Inflammatory macrophage (primary cell): Measurements from ENCODE around the gene KCTD21.
"Not testable (repeated sequence)": the region's sequence is repeated elsewhere in the genome, so short reads cannot be mapped to it uniquely, and the experiment has no call there.

Experiments
- DNase-seq, 2 donors: peaks; one replicate each; pipeline ENCODE4 v3.0.0-alpha.2; 2020 to 2022
- total RNA-seq, 18 experiments: gene quantifications; one replicate each; lab custom pipeline; 2026; ENCODE audit warnings: mixed read lengths in 6 of 18, inconsistent platforms in 2 of 18; lab: John Stamatoyannopoulos, UW

Gene KCTD21
- 4.5 to 20.2 (median 10.3) reads per million in 18 experiments for total RNA-seq

GRCh38 chr11:78188286-78189173 lies at the start of gene KCTD21, which contains the start of gene USP35:
Gene KCTD21 (minus strand): TSS chr11:78188626. CDS start chr11:78174554, 14,072 bp downstream.
Gene USP35 (plus strand): TSS chr11:78188919. CDS start chr11:78196246, 7,327 bp downstream.
- peak; percentile 97 to 98 for DNase-seq

GRCh38 chr11:78237293-78238046 lies 49.0 kb upstream of the KCTD21 start:
- no peak for DNase-seq

- no peak for DNase-seq
Observed at GRCh38 chr11:78234006-78234405, 45.6 kb upstream of the KCTD21 start.

- DNase-seq = not testable (repeated sequence)
Observed at GRCh38 chr11:78233046-78233445, 44.6 kb upstream of the KCTD21 start.

GRCh38 chr11:78231962-78232501 lies 43.6 kb upstream of the KCTD21 start:
- no peak for DNase-seq

GRCh38 chr11:78230161-78230877 lies 41.9 kb upstream of the KCTD21 start:
- DNase-seq = no peak

- DNase-seq = no peak
Observed at GRCh38 chr11:78229106-78229505, 40.7 kb upstream of the KCTD21 start.

GRCh38 chr11:78228467-78228866 lies 40.0 kb upstream of the KCTD21 start:
- peak; percentile 56 to 66 for DNase-seq

GRCh38 chr11:78227921-78228320 lies 39.5 kb upstream of the KCTD21 start:
- DNase-seq = no peak

GRCh38 chr11:78226684-78227680 lies 38.6 kb upstream of the KCTD21 start:
- no peak for DNase-seq

GRCh38 chr11:78224906-78225420 lies 36.5 kb upstream of the KCTD21 start:
- DNase-seq = no peak

GRCh38 chr11:78224506-78224905 lies 36.1 kb upstream of the KCTD21 start:
- no peak for DNase-seq

- no peak for DNase-seq
Observed at GRCh38 chr11:78223320-78223954, 35.0 kb upstream of the KCTD21 start.

GRCh38 chr11:78222726-78223125 lies 34.3 kb upstream of the KCTD21 start:
- not testable (repeated sequence) for DNase-seq

GRCh38 chr11:78221396-78222315 lies 33.2 kb upstream of the KCTD21 start:
- no peak for DNase-seq

- no peak for DNase-seq
Observed at GRCh38 chr11:78220218-78221157, 32.1 kb upstream of the KCTD21 start.

- DNase-seq = no peak
Observed at GRCh38 chr11:78219493-78220217, 31.2 kb upstream of the KCTD21 start.
